Activated CD8-positive, alpha-beta memory T cell treated with anti-CD3 and anti-CD28 coated beads for 1 hour (primary cell): ENCODE results near the gene COL16A1.

Experiments
- DNase-seq, 2 donors: peaks; one replicate each; pipeline ENCODE4 v3.0.0-alpha.2; 2020; ENCODE audit warnings: low read depth in 1 of 2; ENCODE audit errors: extremely low read depth in 1 of 2

The COL16A1 gene

GRCh38 chr1:31609514-31610118, 94.2 kb downstream of the COL16A1 start:
- no peak for DNase-seq

DNA sequence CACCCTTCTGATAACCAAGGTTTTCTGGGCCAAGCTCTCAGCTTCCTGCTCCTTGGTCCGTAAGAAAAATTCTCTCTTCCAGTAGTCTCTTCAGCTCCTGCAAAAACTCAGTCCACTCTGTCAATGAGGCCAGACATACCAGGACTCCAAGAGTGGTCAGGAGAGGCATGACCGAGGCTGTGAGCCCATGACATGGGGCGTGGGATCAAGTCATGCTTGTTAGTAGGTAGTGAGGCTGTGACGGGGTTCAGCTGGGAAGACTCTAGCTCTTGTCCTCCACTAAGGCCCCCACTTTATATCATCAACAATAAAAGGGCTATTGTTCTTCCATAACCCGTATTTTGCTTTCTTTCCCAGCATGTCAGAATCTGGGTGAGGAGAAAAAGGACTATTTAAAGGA, 96.5 kb downstream of the COL16A1 start:
- DNase-seq: no peak

GRCh38 chr1:31605908-31606427, 97.8 kb downstream of the COL16A1 start:
- DNase-seq: no peak
